ENCODE data around the gene LZTR1.

The LZTR1 gene

DNA sequence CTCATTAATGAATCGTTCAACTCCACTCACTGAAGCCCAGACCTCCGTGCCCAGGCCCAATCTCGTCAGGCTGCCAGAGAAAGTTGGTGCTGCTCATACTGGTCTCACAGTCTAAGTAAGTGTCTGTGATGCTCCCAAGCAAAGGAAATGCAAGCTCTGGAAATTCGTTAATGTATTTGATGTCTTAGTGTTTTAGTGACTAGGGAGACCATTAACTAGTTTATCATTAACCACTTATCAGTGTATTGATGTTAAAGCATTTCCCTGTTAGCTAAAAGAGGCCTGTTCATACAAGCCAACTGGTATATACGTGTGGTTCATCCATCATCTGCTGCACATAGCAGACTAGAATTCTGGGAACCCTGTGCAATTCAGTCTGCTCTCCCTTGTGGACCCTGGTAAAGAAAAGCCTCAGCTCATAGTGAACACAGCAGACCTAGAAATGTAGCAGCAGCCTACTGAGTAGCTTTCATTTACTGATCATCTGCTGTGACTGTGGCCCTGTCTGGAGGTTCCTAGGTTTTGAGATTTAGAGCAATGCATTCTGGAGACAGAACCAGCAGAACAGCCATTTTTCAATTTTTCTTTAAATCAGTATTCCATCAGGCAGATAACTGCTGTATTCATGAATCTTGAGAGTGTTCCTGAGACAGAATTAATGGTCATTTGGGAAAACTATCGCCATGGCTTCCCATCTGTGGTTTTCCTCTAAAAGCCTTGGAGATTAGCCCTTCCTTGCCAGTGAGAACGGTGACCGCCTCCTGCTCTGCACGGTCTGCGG is 30.8 kb upstream of the LZTR1 start:
- DNase-seq (ENCODE audit: low read depth) = no peak

DNA sequence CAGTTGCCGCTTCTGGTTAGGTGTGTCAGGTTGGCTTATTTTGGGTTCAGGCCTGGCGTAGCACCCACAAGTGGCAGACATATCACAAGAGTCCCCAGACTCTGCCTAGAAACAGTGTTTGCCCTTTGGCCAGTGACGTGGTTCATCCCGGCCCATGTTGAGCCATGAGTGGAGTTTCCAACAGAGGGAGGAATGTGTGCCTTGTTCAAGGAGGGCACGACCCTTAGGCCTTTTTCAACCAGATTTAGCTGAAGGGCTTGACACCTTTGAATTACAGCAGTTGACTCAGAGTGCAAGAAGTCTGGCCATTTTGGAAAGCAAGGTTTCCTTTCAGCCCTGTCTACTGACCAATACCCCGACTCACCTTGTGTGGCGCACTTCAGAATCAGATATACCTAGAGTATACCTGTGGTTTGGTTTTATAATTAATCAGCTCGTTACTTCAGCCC is 30.1 kb upstream of the LZTR1 start:
- DNase-seq (ENCODE audit: low read depth) = no peak

DNA sequence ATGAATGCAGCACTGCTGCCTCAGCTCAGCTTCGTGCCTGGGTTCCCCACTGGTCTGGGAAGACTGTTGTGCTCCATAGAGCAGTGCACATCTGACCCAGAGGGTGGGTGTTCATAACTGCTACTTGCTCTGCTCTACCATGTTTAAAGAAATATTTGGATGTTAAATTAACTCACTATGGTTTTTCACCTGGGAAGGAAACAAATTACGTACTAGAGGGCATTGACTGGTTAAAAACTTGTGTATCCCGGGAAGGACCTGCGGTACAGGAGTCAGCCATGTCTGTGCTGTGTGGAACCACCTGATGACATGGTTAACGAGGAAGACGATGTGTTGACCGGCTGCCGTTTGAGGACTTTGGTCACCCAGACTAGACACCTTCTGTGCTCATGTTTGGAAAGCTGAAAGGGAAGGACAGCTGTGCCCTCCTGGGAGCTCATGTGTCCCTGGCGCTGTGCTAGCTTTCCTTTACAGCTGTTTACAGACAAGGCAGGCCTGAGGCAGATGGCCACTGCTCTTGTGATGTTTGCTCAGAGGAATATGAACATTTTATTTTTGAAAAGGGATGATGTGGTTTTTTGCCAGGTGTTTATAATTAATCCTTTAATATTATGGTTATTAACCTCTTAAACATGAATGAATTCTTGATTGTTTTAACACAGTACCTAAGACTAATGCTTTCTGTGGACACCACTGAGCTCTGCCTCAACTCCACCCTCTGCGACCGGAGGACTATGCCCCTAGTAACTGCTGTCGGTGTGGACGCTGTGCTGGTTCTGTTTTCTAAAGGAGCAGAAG is 29.4 kb upstream of the LZTR1 start:
- DNase-seq (ENCODE audit: low read depth) = no peak

DNA sequence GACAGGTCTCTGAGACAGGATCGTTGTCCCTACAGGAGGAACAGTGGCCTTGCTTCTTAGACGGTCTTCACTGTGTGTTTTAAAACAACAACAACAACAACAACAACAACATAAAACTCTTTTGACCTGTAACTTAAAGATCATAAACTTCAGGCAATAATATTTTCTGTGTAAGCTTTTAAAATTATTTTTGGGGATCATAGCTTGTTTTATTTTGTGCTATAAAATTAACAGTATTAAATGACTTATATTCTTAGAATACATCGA is 28.8 kb upstream of the LZTR1 start:
- no peak for DNase-seq (ENCODE audit: low read depth)

DNA sequence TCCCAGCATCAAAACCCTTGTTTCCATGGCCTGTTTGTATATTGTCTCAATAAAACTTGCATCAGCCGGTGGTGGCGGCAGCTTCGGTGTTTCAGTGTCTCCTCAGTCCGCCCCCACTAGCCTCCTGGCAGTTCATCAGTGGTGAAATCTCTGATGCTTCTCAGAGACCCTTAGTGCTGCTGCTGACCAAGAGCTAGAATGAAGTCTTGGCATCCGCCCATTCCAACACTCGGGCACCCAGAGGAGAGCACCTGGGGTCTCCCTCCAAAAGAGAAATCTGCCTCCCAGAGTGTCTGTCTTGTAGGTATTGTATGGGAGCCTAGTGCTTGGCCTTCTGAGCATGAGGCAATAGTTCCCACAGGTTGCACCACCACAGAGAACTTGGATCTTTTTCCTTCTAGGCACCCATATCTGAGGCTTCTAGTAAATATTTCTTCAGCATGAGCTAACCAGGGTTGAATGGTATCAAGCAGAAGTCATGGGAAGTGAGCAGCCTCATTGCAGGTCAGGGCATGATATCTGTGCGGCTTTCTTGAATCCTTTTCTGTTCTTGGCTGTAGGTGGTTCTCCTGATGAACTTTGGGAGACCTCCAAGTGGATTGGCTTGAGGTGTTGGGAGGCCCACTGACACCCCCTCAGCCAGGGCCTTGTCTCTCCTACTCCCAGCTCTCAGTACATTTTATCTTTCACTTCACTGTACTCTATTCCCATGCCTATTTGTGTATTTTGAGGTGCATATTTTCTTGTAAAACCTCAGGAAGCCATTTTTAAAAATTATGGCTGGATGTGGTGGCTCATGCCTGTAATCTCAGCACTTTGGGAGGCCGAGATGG is 28.2 kb upstream of the LZTR1 start:
- DNase-seq (ENCODE audit: low read depth) = peak; percentile 68

DNA sequence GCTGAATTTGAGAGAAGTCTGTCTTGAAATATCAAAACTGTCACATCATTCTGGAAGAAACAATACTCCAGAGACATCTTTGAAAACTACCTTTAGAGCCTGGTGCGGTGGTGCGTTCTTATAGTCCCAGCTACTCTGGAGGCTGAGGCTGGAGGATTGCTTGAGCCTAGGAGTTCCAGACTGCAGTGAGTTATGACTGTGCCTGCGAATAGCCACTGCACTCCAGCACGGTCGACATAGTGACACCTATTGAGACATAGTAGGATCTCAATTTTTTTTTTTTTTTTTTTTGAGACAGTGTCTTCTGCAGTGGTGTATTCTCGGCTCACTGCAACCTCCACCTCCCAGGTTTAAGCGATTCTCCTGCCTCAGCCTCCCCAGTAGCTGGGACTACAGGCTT is 26.5 kb upstream of the LZTR1 start:
- DNase-seq (ENCODE audit: low read depth) = no peak

DNA sequence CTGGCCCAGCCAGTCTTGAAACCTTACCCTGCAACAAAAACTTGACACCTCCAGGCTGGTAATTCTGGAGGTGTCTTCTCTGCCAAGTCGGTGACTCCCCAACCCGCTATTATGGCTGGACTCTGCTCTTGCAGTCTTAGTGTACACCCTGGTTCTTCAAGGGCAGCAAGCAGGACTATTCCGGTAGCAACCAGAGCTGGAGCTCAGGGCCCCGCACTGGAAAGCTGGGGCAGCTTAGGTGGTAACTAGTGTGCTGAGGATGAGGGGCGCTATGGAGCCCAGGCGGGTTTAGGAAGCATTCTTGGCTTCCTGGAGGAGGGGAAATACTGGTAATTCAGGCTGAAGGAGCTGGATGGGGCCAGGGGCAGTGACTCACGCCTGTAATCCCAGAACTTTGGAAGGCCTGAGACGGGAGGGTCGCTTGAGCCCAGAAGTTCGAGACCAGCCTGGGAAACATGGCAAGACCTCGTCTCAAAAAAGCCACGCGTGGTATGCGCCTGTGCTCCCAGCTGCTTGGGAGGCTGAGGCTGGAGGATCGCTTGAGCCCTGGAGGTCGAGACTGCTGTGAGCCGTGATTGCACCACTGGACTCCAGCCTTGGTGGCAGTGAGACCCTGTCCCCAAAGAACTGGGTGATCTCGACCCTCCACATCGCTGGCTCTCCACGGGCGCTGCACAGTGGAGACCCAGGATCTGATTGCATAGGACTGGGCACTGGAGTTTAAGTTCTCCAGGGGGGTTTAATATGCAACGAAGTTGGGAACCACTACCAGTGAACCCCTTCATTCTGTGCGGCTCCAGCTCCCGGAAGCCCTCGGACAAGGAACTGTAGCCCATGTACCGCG is 25.6 kb upstream of the LZTR1 start:
- peak; percentile 23 for DNase-seq (ENCODE audit: low read depth)

DNA sequence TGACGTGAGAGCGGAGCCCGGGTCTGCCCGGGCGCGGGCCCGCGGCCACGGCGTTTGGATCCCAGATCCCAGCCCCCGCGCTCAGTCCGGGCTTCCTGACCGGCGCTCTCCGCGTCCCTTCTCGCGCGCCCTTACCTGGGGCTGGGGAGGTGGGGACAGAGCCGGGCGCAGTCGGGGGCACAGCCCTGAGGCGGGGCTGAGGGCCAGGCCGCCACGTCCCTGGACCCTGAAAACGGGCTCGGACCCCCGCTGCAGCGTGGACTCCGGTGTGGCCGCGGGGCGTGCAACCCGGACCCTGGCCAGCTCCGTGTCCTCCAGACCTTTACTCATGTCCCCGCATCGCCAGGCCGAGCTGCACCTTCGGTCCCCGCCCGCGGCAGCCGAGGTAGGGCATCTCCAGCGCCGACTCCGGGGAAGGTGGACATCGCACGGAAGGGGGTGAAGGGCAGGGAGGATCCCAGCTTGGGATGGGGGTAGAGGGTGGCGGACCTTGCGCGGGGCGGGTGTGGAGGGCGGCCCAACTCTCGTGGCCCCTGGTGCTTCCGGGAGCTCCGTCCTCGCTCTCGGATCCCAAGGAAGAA is 24.9 kb upstream of the LZTR1 start:
- DNase-seq (ENCODE audit: low read depth) = no peak

DNA sequence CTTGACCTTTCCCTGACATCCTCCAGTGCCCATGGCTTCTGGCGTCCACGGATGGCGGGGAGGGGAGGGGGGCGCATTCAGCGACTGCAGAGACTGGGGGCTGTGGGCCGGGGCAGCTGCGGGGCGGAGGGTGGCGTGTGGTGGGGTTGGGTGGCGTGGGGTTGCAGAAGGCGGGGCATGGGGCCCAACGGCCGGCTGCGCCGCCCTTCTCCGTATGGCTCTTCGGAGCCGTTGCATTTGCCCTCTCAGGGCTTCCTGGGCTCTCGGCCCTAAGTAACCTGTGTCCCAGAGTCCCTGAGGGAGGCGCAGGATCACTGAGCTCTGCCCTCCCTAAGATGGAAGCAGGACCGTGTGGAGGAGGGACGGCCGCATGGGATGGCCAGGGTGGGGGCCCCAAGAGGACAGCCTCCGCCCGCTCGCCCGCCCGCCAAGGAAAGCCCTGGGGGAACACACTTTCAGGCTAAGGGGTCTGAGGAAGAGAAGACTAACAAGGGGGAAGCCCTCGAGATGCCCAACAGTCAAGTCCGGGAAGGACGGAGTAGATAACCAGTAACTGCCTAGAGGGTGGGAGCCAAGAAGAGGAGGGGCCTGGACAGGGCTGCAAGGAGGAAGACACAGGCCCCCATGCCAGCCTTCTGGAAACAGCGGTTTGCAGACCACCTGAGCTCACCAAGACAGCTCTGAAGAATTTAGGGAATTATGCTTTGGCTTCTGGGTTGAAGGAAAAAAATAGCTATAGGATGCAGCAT is 24.2 kb upstream of the LZTR1 start:
- DNase-seq (ENCODE audit: low read depth) = peak; percentile 26

DNA sequence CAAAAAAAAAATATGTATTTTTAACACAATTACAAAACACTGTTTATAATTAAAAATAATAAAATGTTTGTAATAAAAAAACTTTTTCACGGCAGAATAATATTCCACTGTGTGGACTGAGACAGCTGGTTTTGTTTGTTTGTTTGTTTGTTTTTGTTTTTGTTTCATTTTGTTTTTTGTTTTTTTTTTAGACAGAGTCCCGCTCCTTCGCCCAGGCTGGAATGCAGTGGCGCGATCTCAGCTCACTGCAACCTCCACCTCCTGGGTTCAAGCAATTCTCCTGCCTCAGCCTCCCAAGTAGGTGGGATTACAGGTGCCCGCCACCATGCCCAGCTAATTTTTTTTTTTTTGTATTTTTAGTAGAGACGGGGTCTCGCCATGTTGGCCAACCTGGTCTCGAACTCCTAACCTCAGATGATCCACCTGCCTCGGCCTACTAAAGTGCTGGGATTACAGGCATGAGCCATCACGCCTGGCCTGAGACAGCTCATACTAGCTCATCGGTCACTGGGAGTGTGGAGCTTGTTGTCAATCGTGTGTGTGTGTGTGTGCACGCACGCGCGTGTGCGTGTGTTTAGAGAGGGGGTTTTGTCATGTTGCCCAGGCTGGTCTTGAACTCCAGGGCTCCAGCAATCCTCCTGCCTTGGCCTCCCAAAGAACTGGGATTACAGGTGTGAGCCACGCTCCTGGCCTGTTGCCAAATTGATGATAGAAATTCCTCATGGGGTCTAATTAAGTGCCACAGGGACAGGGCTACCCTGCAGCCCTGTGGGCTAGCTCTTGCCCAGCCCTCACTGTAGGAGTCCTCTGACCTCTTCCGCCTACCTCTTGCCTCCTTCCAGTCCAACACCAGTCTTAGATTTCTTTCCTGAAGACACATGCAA is 22.3 kb upstream of the LZTR1 start:
- DNase-seq (ENCODE audit: low read depth) = no peak

DNA sequence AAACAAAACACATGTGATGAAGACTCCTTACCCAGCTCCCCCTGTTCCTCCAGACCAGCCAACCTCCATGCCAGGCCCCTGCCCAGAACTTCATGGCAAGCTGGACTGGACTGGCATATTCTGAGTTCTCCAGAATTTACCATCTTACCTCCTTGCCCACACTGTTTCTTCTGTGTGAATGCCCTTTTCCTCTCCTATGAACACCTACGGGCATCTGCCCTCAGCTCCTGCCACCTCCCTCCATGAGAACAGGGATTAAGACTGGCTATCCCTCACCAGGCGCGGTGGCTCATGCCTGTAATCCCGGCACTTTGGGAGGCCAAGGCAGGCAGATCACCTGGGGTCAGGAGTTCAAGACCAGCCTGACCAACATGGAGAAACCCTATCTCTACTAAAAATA is 21.5 kb upstream of the LZTR1 start:
- DNase-seq (ENCODE audit: low read depth) = no peak

DNA sequence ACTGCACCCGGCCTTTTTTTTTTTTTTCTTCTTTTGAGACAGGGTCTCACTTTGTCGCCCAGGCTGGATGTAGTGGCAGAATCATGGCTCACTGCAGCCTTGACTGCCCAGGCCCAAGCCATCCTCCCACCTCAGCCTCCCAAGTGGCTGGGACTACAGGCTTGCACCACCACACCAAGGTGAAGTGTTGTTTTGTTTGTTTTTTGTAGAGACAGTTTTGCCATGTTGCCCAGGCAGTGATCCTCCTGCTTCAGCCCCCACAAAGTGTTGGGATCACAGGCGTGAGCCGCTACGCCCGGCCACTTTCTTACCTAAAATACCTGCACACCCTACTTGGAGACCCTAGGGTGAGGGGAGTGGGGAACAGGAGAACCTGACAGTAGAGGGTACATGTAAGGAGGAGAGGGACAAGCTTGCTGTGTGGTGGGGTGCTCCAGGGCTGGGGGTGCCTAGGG is 19.6 kb upstream of the LZTR1 start:
- DNase-seq (ENCODE audit: low read depth) = no peak

DNA sequence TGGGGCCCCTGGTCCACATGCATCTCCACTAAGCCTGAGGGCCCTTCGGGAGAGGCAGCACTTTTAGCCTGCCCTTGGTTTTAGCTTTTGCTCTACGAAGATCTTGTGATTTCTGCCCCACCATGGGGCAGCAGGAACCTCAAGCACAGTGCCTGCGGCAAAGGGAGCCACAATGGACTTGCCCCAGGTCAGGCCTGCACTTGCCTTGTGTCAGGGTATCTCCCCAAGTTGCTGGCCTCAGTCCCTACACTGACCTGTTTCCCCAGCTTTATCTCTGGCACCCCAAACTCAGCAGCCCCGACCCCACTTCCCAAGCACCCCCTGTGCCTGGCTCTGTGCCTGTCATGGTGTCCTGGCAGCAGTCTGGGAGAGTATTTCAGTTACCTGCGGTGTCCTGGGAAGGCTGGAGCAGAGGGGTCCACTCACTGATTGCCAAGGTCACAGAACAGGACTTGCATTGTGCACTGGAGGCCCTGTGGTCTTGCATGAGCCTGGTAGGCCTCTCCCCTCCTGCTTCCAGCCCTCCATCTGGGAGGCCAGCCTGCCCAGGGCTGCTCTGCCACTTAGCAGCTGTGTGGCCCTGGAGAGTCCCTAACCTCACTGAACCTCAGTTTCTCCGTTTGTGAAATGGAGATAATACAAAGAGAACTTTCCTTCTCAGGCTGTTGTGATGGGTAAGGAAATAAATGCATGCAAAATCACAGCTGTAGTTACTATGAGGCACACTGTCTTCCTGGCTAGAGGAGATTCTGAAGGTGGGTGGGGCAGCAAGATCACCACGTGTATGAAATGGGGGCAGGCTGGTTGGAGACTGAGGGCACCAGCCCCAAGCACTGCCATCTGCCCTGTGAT is 18.7 kb upstream of the LZTR1 start:
- no peak for DNase-seq (ENCODE audit: low read depth)

DNA sequence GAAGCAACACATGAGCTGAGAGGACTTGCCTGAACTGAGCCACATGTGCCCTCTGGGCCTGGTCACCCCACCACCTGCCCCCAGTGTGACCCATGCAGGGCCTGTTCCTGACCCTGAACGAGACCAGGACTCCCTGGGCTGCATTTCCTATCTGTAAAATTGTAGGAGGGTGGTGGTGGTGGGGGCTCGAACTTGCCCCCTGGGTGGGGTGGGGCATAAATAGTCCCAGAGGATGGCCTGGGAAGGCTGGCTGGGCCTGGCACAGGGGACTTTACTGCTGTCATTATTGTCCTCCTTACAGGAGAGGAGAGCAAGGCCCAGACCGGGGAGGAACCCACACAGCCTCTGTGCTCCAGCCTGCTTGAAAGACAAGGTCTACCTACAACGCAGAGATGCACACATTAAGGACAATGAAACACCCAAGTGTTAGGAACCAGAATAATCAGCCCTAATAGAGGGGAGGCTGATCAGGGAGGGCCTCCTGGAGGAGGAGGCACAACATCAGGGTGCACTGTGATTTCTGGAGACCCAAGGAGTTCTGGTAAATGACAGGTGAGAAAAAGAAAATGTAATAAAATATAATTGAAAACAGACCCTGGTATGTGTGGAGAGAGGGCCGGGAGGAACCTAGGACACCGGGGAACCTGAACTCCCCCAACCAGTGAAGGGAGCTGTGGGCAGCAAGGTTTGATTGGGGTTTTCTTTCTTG is 17.9 kb upstream of the LZTR1 start:
- DNase-seq (ENCODE audit: low read depth) = no peak

DNA sequence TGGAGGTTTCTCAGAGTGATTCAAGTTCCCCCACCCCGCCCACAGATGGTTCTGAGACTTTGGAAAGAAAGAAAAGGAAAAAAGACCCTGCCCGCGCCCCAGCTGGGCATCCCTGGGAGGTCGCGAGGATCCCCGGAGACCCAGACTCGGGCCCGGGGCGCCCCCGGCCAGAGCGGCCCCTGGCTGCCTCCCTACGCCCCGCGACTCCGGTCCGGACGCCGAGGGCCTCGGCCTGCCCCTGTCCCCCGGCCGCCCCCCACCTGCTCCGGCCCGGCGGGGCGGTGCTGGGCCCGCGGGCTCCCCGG is 17.3 kb upstream of the LZTR1 start:
- no peak for DNase-seq (ENCODE audit: low read depth)

DNA sequence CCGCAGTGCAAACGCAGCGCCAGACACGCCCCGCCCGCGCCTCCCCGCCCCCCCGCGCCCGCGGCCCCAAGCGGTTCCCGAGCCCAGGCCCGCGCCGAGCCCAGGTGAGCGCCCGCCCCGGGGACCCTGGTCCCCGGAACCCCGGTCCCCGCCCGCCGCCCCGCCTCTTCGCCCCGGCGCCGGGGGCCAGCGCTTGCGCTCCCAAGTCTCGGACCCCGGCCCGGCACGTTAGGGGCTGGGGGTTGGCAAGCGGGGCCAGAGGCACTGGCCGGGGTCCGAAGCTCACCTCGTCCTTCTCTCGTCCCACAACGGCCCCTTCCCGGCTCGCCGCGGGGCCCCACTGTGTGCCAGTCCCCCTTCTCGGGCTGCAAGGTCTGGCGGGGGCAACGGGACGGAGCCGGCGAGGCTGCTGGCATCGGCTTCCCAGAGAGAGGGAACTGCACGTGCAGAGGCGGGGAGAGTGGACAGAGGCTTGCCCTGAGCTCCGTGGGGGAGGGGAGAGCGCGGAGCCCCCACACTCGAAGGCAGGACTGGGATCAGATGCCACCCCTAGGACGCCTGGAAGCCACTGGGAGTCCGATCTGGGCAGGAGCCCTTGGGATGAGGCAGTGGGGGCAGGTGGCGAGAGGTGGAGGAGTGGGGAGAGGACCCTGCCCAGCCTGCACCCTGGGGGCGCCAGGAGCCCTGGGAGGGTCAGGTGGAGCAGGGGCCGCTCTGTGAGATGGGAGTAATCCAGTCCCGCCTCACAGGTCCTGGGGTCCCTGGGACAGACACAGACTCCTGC is 16.8 kb upstream of the LZTR1 start:
- DNase-seq (ENCODE audit: low read depth) = no peak
